GM18505 (cell line): ENCODE data around the gene RNF113A.
"Not testable (repeated sequence)": the region's sequence is repeated elsewhere in the genome, so short reads cannot be mapped to it uniquely, and the experiment has no call there.

ENCODE experiments used
- ATAC-seq: cut with Tn5 transposase; IDR thresholded peaks from one replicate; pipeline ENCODE4 v1.9.1; 2021; ENCODE audit not compliant: unreplicated experiment
- POLR2A ChIP-seq: IDR thresholded peaks from 4 replicates; pipeline ENCODE4 v1.6.1; 2011; ENCODE audit warnings: borderline replicate concordance; ENCODE audit not compliant: insufficient read depth, insufficient read length; ENCODE audit errors: extremely low read depth

RNF113A gene

GRCh38 chrX:119871599-119872395, at the start of gene RNF113A, which contains the start of gene NDUFA1:
Gene RNF113A (minus strand): TSS chrX:119871733. CDS start chrX:119871613, 120 bp downstream.
Gene NDUFA1 (plus strand): TSS chrX:119871832. CDS start chrX:119871912, 80 bp downstream.
- peak; percentile 81 for TF ChIP-seq POLR2A
- peak; percentile 87 for ATAC-seq

DNA sequence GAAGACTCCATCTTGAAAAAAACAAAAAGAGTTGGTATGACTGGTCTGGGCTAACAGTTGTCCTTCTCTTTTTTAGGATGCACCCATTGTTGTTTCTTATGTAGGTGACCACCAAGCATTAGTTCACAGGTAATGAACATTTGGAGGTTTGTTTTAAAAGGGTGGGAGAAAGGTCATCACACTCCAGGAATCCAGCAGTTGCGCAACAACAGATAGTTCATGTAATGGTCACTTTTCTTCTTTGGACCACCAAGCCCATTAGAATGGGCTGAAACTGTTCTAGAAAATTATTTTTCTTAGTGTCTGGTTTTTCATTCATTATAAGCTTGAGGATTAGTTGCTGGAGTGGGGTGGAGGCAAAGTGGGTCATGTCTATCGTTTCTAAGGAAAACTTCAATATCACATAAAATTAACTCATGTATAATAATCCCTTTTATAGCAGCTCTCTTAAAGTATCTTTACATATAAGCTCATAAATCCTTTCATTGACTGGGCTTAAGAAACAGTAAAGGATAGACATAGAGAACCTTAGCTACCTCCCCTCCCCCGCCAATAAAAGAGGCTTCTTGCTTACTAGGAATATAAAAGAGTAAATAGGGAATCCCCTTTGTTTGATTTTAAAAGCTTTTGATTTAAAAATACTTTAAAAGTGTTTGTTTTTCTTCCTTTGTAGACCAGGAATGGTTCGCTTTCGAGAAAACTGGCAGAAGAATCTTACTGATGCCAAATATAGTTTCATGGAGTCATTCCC, 48.5 kb upstream of the RNF113A start:
- ATAC-seq: no peak
- no peak for TF ChIP-seq POLR2A

- ATAC-seq: no peak
- TF ChIP-seq POLR2A: no peak
Observed at GRCh38 chrX:119917877-119918276, 46.3 kb upstream of the RNF113A start.

GRCh38 chrX:119916310-119916709, 44.8 kb upstream of the RNF113A start:
- no peak for TF ChIP-seq POLR2A
- ATAC-seq: no peak

GRCh38 chrX:119900976-119901375, 29.4 kb upstream of the RNF113A start:
- no peak for TF ChIP-seq POLR2A
- ATAC-seq: no peak

- no peak for TF ChIP-seq POLR2A
- ATAC-seq: no peak
Observed at GRCh38 chrX:119899125-119899524, 27.6 kb upstream of the RNF113A start.

GRCh38 chrX:119895843-119896326, 24.4 kb upstream of the RNF113A start, which contains the start of gene AKAP14:
Gene AKAP14 (plus strand): TSS chrX:119895893. CDS start chrX:119903224, 7,331 bp downstream.
- ATAC-seq: no peak
- TF ChIP-seq POLR2A: no peak

GRCh38 chrX:119891961-119892692, 20.6 kb upstream of the RNF113A start:
- not testable (repeated sequence) for ATAC-seq

GRCh38 chrX:119890626-119891025, 19.1 kb upstream of the RNF113A start:
- ATAC-seq: not testable (repeated sequence)

GRCh38 chrX:119887721-119888425, 16.3 kb upstream of the RNF113A start:
- no peak for TF ChIP-seq POLR2A
- peak; percentile 93 for ATAC-seq

- ATAC-seq: no peak
- no peak for TF ChIP-seq POLR2A
Observed at GRCh38 chrX:119885554-119886428, 14.3 kb upstream of the RNF113A start.
